H1 (cell line): ENCODE measurements around the gene HYDIN.

Experiments used
- ASH2L ChIP-seq: fragments of 200-600, 300-600 bp; sonication (generic); IDR thresholded peaks from one replicate; pipeline ENCODE4 v1.7.1; 2017; ENCODE audit warnings: low read length
- CBX5 ChIP-seq: fragments of 300-800, 300-1000 bp; sonication (generic); IDR thresholded peaks from 2 replicates; pipeline ENCODE4 v1.7.1; 2016; ENCODE audit warnings: antibody characterized with exemption, low read length, low read depth
- EP300 ChIP-seq, 2 experiments: IDR thresholded peaks; 1 replicate in 1 of 2; 2 replicates in 1 of 2; pipeline ENCODE4 v1.6.1; 2011 to 2012; ENCODE audit warnings: low read depth in 2 of 2, low read length in 2 of 2, mild to moderate bottlenecking in 2 of 2, borderline replicate concordance in 1 of 2, inconsistent platforms in 1 of 2, moderate library complexity in 1 of 2
- EZH2 ChIP-seq: fragments of 200-600 bp; sonication (generic); IDR thresholded peaks from 2 replicates; pipeline ENCODE4 v1.7.1; 2012; ENCODE audit warnings: low read depth, mild to moderate bottlenecking, moderate library complexity, low read length, inconsistent platforms; ENCODE audit not compliant: severe bottlenecking
- GABPA ChIP-seq: IDR thresholded peaks from 2 replicates; pipeline ENCODE4 v1.6.1; 2011; ENCODE audit warnings: mild to moderate bottlenecking, low read length, moderate library complexity, borderline replicate concordance; ENCODE audit not compliant: insufficient read depth
- JUN ChIP-seq: IDR thresholded peaks from 2 replicates; pipeline ENCODE4 v1.6.1; 2011; ENCODE audit warnings: low read depth, mild to moderate bottlenecking, improper control_type of control experiment, low read length
- MAFK ChIP-seq: IDR thresholded peaks from 2 replicates; pipeline ENCODE4 v1.6.1; 2012; ENCODE audit warnings: low read depth, mild to moderate bottlenecking, improper control_type of control experiment, low read length
- PHF8 ChIP-seq: fragments of 200-600 bp; sonication (generic); conservative IDR thresholded peaks from 2 replicates; pipeline ENCODE4 v1.7.1; 2012; ENCODE audit warnings: low read depth, mild to moderate bottlenecking, inconsistent platforms, low read length, moderate library complexity
- POLR2A ChIP-seq, 2 experiments: IDR thresholded peaks; 1 replicate in 1 of 2; 2 replicates in 1 of 2; pipeline ENCODE4 v1.6.1; 2011; ENCODE audit warnings: low read depth in 2 of 2, low read length in 2 of 2, mild to moderate bottlenecking in 2 of 2; ENCODE audit errors: control extremely low read depth in 1 of 2
- POLR2AphosphoS5 ChIP-seq: IDR thresholded peaks from 2 replicates; pipeline ENCODE4 v1.6.1; 2011; ENCODE audit warnings: low read depth, low read length
- RAD21 ChIP-seq, 2 experiments: IDR thresholded peaks in 1 of 2; conservative IDR thresholded peaks in 1 of 2; 2 replicates each; pipeline ENCODE4 v1.6.1; 2011; ENCODE audit warnings: low read depth in 2 of 2, low read length in 2 of 2, improper control_type of control experiment in 1 of 2, inconsistent platforms in 1 of 2, mild to moderate bottlenecking in 1 of 2, moderate library complexity in 1 of 2
- SIX5 ChIP-seq: IDR thresholded peaks from 2 replicates; pipeline ENCODE4 v1.6.1; 2011; ENCODE audit warnings: mild to moderate bottlenecking, low read depth, low read length
- TEAD4 ChIP-seq: IDR thresholded peaks from 2 replicates; pipeline ENCODE4 v1.6.1; 2012; ENCODE audit warnings: low read depth, low read length, inconsistent platforms, mixed read lengths
- TF ChIP-seq, protein P1 (sequence below), 3 experiments: IDR thresholded peaks; 1 replicate in 2 of 3; 2 replicates in 1 of 3; pipeline versions ENCODE4 v1.5.1 to v1.6.1; 2011; ENCODE audit warnings: low read length in 3 of 3, mild to moderate bottlenecking in 3 of 3, inconsistent platforms in 2 of 3, low read depth in 1 of 3, moderate library complexity in 1 of 3; ENCODE audit not compliant: insufficient read depth in 1 of 3; ENCODE audit errors: control extremely low read depth in 1 of 3

DNA sequence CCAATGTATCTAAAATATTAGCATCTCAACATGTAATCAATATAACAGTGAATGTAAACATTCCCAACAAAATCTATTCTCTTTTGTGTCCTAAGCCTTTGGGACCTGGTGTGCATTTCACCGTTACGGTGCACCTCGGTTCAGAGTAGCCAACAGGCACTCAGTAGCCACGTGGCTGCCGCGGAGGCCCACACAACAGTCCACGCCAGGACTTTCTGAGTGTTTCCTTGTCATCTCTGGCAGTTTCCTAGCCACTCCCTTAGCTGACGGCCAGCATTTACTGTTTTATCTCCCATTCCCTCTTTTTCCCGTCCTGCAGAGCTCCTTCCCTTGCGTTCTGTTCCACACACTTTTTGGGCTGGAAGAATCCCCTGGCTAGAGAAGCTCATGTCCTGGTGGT, 465.9 kb downstream of the HYDIN start:
- TF ChIP-seq POLR2AphosphoS5 = no peak
- TF ChIP-seq EP300 (IDR thresholded peaks at IDR 0.05; ENCODE audit: borderline replicate concordance in 1 of 2, low read depth in 2 of 2, low read length in 2 of 2) = no peak
- no peak for TF ChIP-seq EZH2
- TF ChIP-seq, protein P1, sequence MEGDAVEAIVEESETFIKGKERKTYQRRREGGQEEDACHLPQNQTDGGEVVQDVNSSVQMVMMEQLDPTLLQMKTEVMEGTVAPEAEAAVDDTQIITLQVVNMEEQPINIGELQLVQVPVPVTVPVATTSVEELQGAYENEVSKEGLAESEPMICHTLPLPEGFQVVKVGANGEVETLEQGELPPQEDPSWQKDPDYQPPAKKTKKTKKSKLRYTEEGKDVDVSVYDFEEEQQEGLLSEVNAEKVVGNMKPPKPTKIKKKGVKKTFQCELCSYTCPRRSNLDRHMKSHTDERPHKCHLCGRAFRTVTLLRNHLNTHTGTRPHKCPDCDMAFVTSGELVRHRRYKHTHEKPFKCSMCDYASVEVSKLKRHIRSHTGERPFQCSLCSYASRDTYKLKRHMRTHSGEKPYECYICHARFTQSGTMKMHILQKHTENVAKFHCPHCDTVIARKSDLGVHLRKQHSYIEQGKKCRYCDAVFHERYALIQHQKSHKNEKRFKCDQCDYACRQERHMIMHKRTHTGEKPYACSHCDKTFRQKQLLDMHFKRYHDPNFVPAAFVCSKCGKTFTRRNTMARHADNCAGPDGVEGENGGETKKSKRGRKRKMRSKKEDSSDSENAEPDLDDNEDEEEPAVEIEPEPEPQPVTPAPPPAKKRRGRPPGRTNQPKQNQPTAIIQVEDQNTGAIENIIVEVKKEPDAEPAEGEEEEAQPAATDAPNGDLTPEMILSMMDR (IDR thresholded peaks at IDR 0.05; ENCODE audit: control extremely low read depth in 1 of 3, insufficient read depth in 1 of 3, low read depth in 1 of 3, low read length in 3 of 3) = no peak
- TF ChIP-seq PHF8 = no peak
- TF ChIP-seq CBX5 = no peak
- no peak for TF ChIP-seq RAD21 (IDR thresholded peaks at IDR 0.05 in 1 of 2, conservative IDR thresholded peaks at IDR 0.05 in 1 of 2; ENCODE audit: low read depth in 2 of 2, low read length in 2 of 2)
- TF ChIP-seq ASH2L = no peak
- no peak for TF ChIP-seq GABPA
- no peak for TF ChIP-seq SIX5
- no peak for TF ChIP-seq POLR2A (IDR thresholded peaks at IDR 0.05; ENCODE audit: control extremely low read depth in 1 of 2, low read depth in 2 of 2, low read length in 2 of 2)
- TF ChIP-seq JUN = no peak
- TF ChIP-seq TEAD4 = no peak
- TF ChIP-seq MAFK = no peak
